H9 (cell line): ENCODE results near the gene FAM204A. TPM values are rescaled to one million over a fixed set of nuclear protein-coding genes. Genes with fewer than 3 reads are reported as not detected.

ENCODE experiments used
- DNase-seq: peaks from one replicate; pipeline ENCODE4 v3.0.0-alpha.2; 2017
- H2AFZ ChIP-seq: one replicate; pipeline ENCODE4 v1.6.1; 2013; ENCODE audit warnings: mild to moderate bottlenecking, low read length, control low read depth, moderate library complexity
- H2AK5ac ChIP-seq: 2 replicates; pipeline ENCODE4 v1.6.1; 2013; ENCODE audit warnings: low read length, control low read depth, mixed read lengths; ENCODE audit not compliant: insufficient read length
- H2BK120ac ChIP-seq: one replicate; pipeline ENCODE4 v1.6.1; 2013; ENCODE audit warnings: low read depth, mild to moderate bottlenecking, low read length, control low read depth, inconsistent platforms; ENCODE audit not compliant: poor library complexity, severe bottlenecking
- H2BK12ac ChIP-seq: 2 replicates; pipeline ENCODE4 v1.6.1; 2013; ENCODE audit warnings: low read length, control low read depth, mixed read lengths, low read depth; ENCODE audit not compliant: insufficient read length
- H2BK15ac ChIP-seq: 2 replicates; pipeline ENCODE4 v1.6.1; 2013; ENCODE audit warnings: low read depth, low read length, control low read depth
- H2BK20ac ChIP-seq: one replicate; pipeline ENCODE4 v1.6.1; 2013; ENCODE audit warnings: low read depth, mild to moderate bottlenecking, low read length, control low read depth, inconsistent platforms; ENCODE audit not compliant: poor library complexity, severe bottlenecking
- H2BK5ac ChIP-seq: 2 replicates; pipeline ENCODE4 v1.6.1; 2013; ENCODE audit warnings: low read length, control low read depth, mixed read lengths; ENCODE audit not compliant: insufficient read length
- H3K14ac ChIP-seq: 2 replicates; pipeline ENCODE4 v1.6.1; 2013; ENCODE audit warnings: low read length, control low read depth; ENCODE audit not compliant: insufficient read depth
- H3K18ac ChIP-seq: 2 replicates; pipeline ENCODE4 v1.6.1; 2013; ENCODE audit warnings: low read depth, mild to moderate bottlenecking, mixed read lengths, low read length, control low read depth; ENCODE audit not compliant: insufficient read length
- H3K23ac ChIP-seq: 2 replicates; pipeline ENCODE4 v1.6.1; 2013; ENCODE audit warnings: low read length, control low read depth, mixed read lengths, low read depth; ENCODE audit not compliant: insufficient read length
- H3K23me2 ChIP-seq: 2 replicates; pipeline ENCODE4 v1.6.1; 2013; ENCODE audit warnings: low read depth, mild to moderate bottlenecking, mixed read lengths, low read length, control low read depth; ENCODE audit not compliant: insufficient read length, poor library complexity, severe bottlenecking
- H3K27ac ChIP-seq: 2 replicates; pipeline ENCODE4 v1.5.1; 2013; ENCODE audit warnings: low read length, control low read depth, mixed read lengths, low read depth; ENCODE audit not compliant: insufficient read length
- H3K27me3 ChIP-seq: 2 replicates; pipeline ENCODE4 v1.6.1; 2013; ENCODE audit warnings: low read length, control low read depth, inconsistent platforms; ENCODE audit not compliant: insufficient read depth
- H3K4ac ChIP-seq: 2 replicates; pipeline ENCODE4 v1.6.1; 2013; ENCODE audit warnings: low read depth, mild to moderate bottlenecking, control low read depth, inconsistent platforms, low read length, moderate library complexity
- H3K4me1 ChIP-seq: 2 replicates; pipeline ENCODE4 v1.6.1; 2013; ENCODE audit warnings: low read length, control low read depth, inconsistent platforms; ENCODE audit not compliant: insufficient read depth
- H3K4me2 ChIP-seq: 2 replicates; pipeline ENCODE4 v1.6.1; 2013; ENCODE audit warnings: low read length, control low read depth, mixed read lengths; ENCODE audit not compliant: insufficient read length, insufficient read depth
- H3K56ac ChIP-seq: 2 replicates; pipeline ENCODE4 v1.6.1; 2013; ENCODE audit warnings: low read depth, mild to moderate bottlenecking, mixed read lengths, low read length, control low read depth; ENCODE audit not compliant: insufficient read length
- H3K79me1 ChIP-seq: 2 replicates; pipeline ENCODE4 v1.6.1; 2013; ENCODE audit warnings: low read depth, mild to moderate bottlenecking, moderate library complexity, low read length, control low read depth, inconsistent platforms; ENCODE audit not compliant: insufficient read depth, poor library complexity, severe bottlenecking
- H3K79me2 ChIP-seq: 2 replicates; pipeline ENCODE4 v1.6.1; 2013; ENCODE audit warnings: low read length, control low read depth, inconsistent platforms; ENCODE audit not compliant: insufficient read depth
- H3K9ac ChIP-seq: 2 replicates; pipeline ENCODE4 v1.6.1; 2013; ENCODE audit warnings: low read length, control low read depth, mixed read lengths; ENCODE audit not compliant: insufficient read length; ENCODE audit errors: extremely low read depth
- H3K9me3 ChIP-seq: one replicate; pipeline ENCODE4 v1.6.1; 2013; ENCODE audit warnings: low read depth, low read length, inconsistent platforms; ENCODE audit not compliant: control insufficient read depth
- H3T11ph ChIP-seq: one replicate; pipeline ENCODE4 v1.6.1; 2013; ENCODE audit warnings: mild to moderate bottlenecking, low read length, control low read depth, inconsistent platforms
- H4K20me1 ChIP-seq: one replicate; pipeline ENCODE4 v1.6.1; 2013; ENCODE audit not compliant: control insufficient read depth, insufficient read length, insufficient read depth
- H4K5ac ChIP-seq: 2 replicates; pipeline ENCODE4 v1.6.1; 2013; ENCODE audit warnings: low read depth, mild to moderate bottlenecking, mixed read lengths, low read length, control low read depth; ENCODE audit not compliant: insufficient read length
- H4K8ac ChIP-seq: replicated peaks from 2 replicates; pipeline ENCODE4 v1.6.1; 2013; ENCODE audit warnings: low read length, control low read depth, mixed read lengths, low read depth; ENCODE audit not compliant: insufficient read length
- H4K91ac ChIP-seq: 2 replicates; pipeline ENCODE4 v1.6.1; 2013; ENCODE audit warnings: low read depth, mild to moderate bottlenecking, moderate library complexity, mixed read lengths, low read length, control low read depth; ENCODE audit not compliant: insufficient read length
- H3K27ac Mint-ChIP-seq, 3 experiments: 2 replicates in 2 of 3; 3 replicates in 1 of 3; pipeline ENCODE4 v1.8.0; 2020 to 2021; ENCODE audit warnings: mixed read lengths in 3 of 3, mild to moderate bottlenecking in 1 of 3, moderate library complexity in 1 of 3
- H3K27me3 Mint-ChIP-seq: 2 replicates; pipeline ENCODE4 v1.8.0; 2021; ENCODE audit warnings: low read depth, mild to moderate bottlenecking, moderate library complexity, mixed read lengths
- H3K36me3 Mint-ChIP-seq, 3 experiments: 2 replicates in 2 of 3; 3 replicates in 1 of 3; pipeline ENCODE4 v1.8.0; 2020 to 2021; ENCODE audit warnings: low read depth in 3 of 3, mixed read lengths in 3 of 3; ENCODE audit not compliant: insufficient read depth in 1 of 3
- H3K4me1 Mint-ChIP-seq, 2 experiments: 2 replicates each; pipeline ENCODE4 v1.8.0; 2020; ENCODE audit warnings: mixed read lengths in 2 of 2
- H3K4me3 Mint-ChIP-seq, 2 experiments: 2 replicates in 1 of 2; 3 replicates in 1 of 2; pipeline ENCODE4 v1.8.0; 2020 to 2021; ENCODE audit warnings: mild to moderate bottlenecking in 2 of 2, mixed read lengths in 2 of 2, moderate library complexity in 1 of 2
- H3K9me3 Mint-ChIP-seq, 2 experiments: 2 replicates in 1 of 2; 3 replicates in 1 of 2; pipeline ENCODE4 v1.8.0; 2020; ENCODE audit warnings: mild to moderate bottlenecking in 2 of 2, mixed read lengths in 2 of 2, moderate library complexity in 1 of 2
- CTCF ChIP-seq: fragments of 200-600 bp; sonication (generic); conservative IDR thresholded peaks from 3 replicates; pipeline ENCODE4 v1.8.0; 2021; ENCODE audit warnings: antibody characterized with exemption, mild to moderate bottlenecking
- WGBS: extraction: QIAGEN DNeasy Blood & Tissue Kit; methylation state at CpG from one replicate; pipeline ENCODE4 v1.1.7; 2013; ENCODE audit warnings: missing lambda C conversion rate, low lambda C conversion rate, mixed read lengths; ENCODE audit not compliant: insufficient read length; ENCODE audit errors: extremely low coverage; 5-methylcytosine and 5-hydroxymethylcytosine counted together
- total RNA-seq: library from RNA; stranded (reverse); gene quantifications from 2 replicates; pipeline ENCODE4 v1.2.1, GENCODE V29; 2021

The FAM204A gene
- total RNA-seq, 1 experiment from 2014 or later = 42.5 TPM

- H3K23me2 ChIP-seq = no peaks in the 10 kb centered on the region
- no peak overlapping the region for H3K18ac ChIP-seq
- no peak overlapping the region for H3K4me2 ChIP-seq
- no peak overlapping the region for H3K23ac ChIP-seq
- no peak overlapping the region for H3K4me3 Mint-ChIP-seq
- no peaks in the 10 kb centered on the region for H3K9me3 ChIP-seq
- H2BK15ac ChIP-seq = no peak overlapping the region
- no peak for TF ChIP-seq CTCF
- H4K20me1 ChIP-seq = no peaks in the 10 kb centered on the region
- no peak overlapping the region for H2AK5ac ChIP-seq
- no peak overlapping the region for H2BK5ac ChIP-seq
- H3K79me1 ChIP-seq = no peaks in the 10 kb centered on the region
- no peak overlapping the region for H2BK12ac ChIP-seq
- H3K4me1 Mint-ChIP-seq = no peaks in the 10 kb centered on the region
- no peaks in the 10 kb centered on the region for H3K4me1 ChIP-seq
- no peak overlapping the region for H2BK120ac ChIP-seq
- WGBS = no CpG with 5 or more reads among the region's 3 CpGs
- no peaks in the 10 kb centered on the region for H3K27me3 ChIP-seq
- no peak overlapping the region for H3K27ac Mint-ChIP-seq
- no peak overlapping the region for H2BK20ac ChIP-seq
- H3T11ph ChIP-seq = no peak overlapping the region
- H2AFZ ChIP-seq = no peak overlapping the region
- no peak overlapping the region for H3K9ac ChIP-seq
- no peak overlapping the region for H4K5ac ChIP-seq
- peaks cover 9% of the 10 kb centered on the region for H3K27me3 Mint-ChIP-seq
- H4K8ac ChIP-seq = no peak overlapping the region
- DNase-seq = no peak
- H4K91ac ChIP-seq = no peak overlapping the region
- H3K27ac ChIP-seq = no peak overlapping the region
- H3K14ac ChIP-seq = no peak overlapping the region
- no peak overlapping the region for H3K4ac ChIP-seq
- no peaks in the 10 kb centered on the region for H3K79me2 ChIP-seq
- no peaks in the 10 kb centered on the region for H3K36me3 Mint-ChIP-seq
- no peak overlapping the region for H3K56ac ChIP-seq
- no peaks in the 10 kb centered on the region for H3K9me3 Mint-ChIP-seq
These were observed 7.1 kb upstream of the FAM204A start for GRCh38 chr10:118349235-118349634.
